ENCODE data around the gene PRG3.

Gene PRG3

GRCh38 chr11:57332694-57333440, 48.1 kb downstream of the PRG3 start:
- CTCF ChIA-PET: no interaction called here

DNA sequence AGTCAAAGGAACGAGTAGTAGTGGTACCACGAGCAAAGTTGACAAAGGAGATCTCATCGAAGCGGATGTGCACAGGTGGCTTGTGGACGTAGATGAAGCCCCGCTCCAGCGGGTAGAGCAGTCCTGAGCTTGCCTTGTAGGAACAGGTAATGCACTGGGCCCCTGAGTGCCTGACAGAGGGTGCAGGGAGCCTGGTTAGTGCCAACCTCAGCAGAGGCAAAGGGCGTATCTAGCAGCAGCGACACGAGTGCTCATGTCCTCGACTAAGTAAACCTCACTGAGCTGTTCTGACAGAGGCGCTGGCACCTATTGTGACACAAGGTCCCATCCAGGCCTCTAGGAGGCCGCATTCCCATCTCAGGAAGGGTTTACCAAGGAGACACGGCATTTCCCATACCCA, 49.2 kb downstream of the PRG3 start:
- no peak overlapping the region for H3K27ac ChIP-seq
- POLR2A ChIA-PET (ENCODE audit: low non-redundant PET): no interaction called here
- CTCF ChIA-PET: no interaction called here

More at GRCh38 chr11:57332694-57333440, 48.1 kb downstream of the PRG3 start:
- POLR2A ChIA-PET (ENCODE audit: low non-redundant PET): no interaction called here
- no peak overlapping the region for H3K27ac ChIP-seq
- DNase-seq (ENCODE audit: low spot score): no peak
- no peak for TF ChIP-seq CTCF (conservative IDR thresholded peaks at IDR 0.05; ENCODE audit: low read depth)

GRCh38 chr11:57330029-57330428, 50.9 kb downstream of the PRG3 start:
- DNase-seq (ENCODE audit: low spot score): no peak
- POLR2A ChIA-PET (ENCODE audit: low non-redundant PET): no interaction called here
- no peak for TF ChIP-seq CTCF (conservative IDR thresholded peaks at IDR 0.05; ENCODE audit: low read depth)
- CTCF ChIA-PET: no interaction called here
- no peak overlapping the region for H3K27ac ChIP-seq

More for the DNA sequence above, 49.2 kb downstream of the PRG3 start:
- DNase-seq (ENCODE audit: low spot score): no peak
- TF ChIP-seq CTCF (conservative IDR thresholded peaks at IDR 0.05; ENCODE audit: low read depth): no peak

DNA sequence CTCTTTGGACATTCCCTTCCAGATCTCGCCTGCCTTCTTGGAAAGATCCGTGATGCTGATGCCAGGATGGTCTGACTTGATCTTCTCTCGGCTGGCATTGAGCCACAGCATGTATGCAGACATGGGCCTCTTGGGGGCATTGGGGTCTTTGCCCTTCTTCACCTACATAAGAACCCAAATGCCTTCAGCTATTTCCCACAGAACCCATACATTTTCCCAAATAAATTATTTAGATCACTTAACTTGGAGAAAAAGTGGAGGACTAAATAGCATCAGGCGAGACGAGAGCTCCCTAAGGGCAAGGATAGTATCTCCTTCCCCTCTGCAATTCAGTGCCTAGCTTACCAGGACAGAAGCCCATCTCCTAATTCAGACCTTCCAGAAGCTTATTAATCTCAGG, 53.2 kb downstream of the PRG3 start:
- ChIA-PET CTCF (no interaction called here), POLR2A (ENCODE audit: low non-redundant PET) (interaction anchor here (0.6 kb wide), 1 partner anchor 22 kb away, joined by 7 read pairs; no protein-coding TSS in a partner anchor)
- H3K27ac ChIP-seq: peak overlapping the region; percentile 52

More for the DNA sequence above, 53.2 kb downstream of the PRG3 start:
- no peak for TF ChIP-seq CTCF (conservative IDR thresholded peaks at IDR 0.05; ENCODE audit: low read depth)
- no peak for DNase-seq (ENCODE audit: low spot score)

All from RWPE1 (cell line).